Fibroblast of mammary gland (primary cell): ENCODE results near the gene FGF12.
"Not testable (repeated sequence)": the region's sequence is repeated elsewhere in the genome, so short reads cannot be mapped to it uniquely, and the experiment has no call there.

Source experiments
- DNase-seq: peaks from one replicate; pipeline ENCODE4 v3.0.0-alpha.2; 2010; ENCODE audit warnings: low read depth
- H3K4me3 ChIP-seq: 2 replicates; pipeline ENCODE4 v1.5.1; 2011; ENCODE audit warnings: low read depth, mild to moderate bottlenecking, low read length, moderate library complexity; ENCODE audit not compliant: control insufficient read depth
- CTCF ChIP-seq: conservative IDR thresholded peaks from 2 replicates; pipeline ENCODE4 v1.5.1; 2011; ENCODE audit warnings: low read depth, low read length, inconsistent platforms; ENCODE audit not compliant: control insufficient read depth, insufficient read depth

Gene FGF12

GRCh38 chr3:192727032-192727847 is at the start of gene FGF12:
FGF12 (minus strand) TSS chr3:192727541.
- peak; percentile 17 for DNase-seq
- no peak within 1 kb of the TSS for H3K4me3 ChIP-seq
- TF ChIP-seq CTCF = no peak

GRCh38 chr3:192774341-192774740 is 47.0 kb upstream of the FGF12 start:
- not testable (repeated sequence) for DNase-seq, H3K4me3 ChIP-seq

- peak; percentile 37 for DNase-seq
These were observed 45.0 kb upstream of the FGF12 start for GRCh38 chr3:192772240-192772894.

GRCh38 chr3:192758654-192759053 is 31.3 kb upstream of the FGF12 start:
- no peak for DNase-seq
- no peak for TF ChIP-seq CTCF
- H3K4me3 ChIP-seq = no peak overlapping the region

More at GRCh38 chr3:192772240-192772894, 45.0 kb upstream of the FGF12 start:
- TF ChIP-seq CTCF = peak; percentile 43
- H3K4me3 ChIP-seq = no peak overlapping the region

GRCh38 chr3:192751148-192751547 is 23.8 kb upstream of the FGF12 start:
- DNase-seq = no peak
- H3K4me3 ChIP-seq = no peak overlapping the region
- TF ChIP-seq CTCF = no peak

- H3K4me3 ChIP-seq = no peak overlapping the region
- TF ChIP-seq CTCF = no peak
- no peak for DNase-seq
These were observed 22.9 kb upstream of the FGF12 start for GRCh38 chr3:192750201-192750600.

GRCh38 chr3:192747746-192748145 is 20.4 kb upstream of the FGF12 start:
- TF ChIP-seq CTCF = no peak
- no peak for DNase-seq
- no peak overlapping the region for H3K4me3 ChIP-seq
